Pancreas (tissue), 10 donors: ENCODE measurements around the gene ASPHD2. TPM values are rescaled to one million over a fixed set of nuclear protein-coding genes. Genes with fewer than 3 reads are reported as not detected.

Source experiments
- ATAC-seq, 4 donors: fragments of 200-7000 bp; cut with Tn5 transposase; one replicate each; pipeline versions ENCODE4 v1.8.0 to v1.9.1; 2020; ENCODE audit warnings: mild to moderate bottlenecking in 4 of 4, moderate library complexity in 4 of 4
- DNase-seq, 6 donors: peaks; one replicate each; pipeline ENCODE4 v3.0.0-alpha.2; 2020
- FAIRE-seq: peaks from 2 replicates; lab custom pipeline; 2012; peaks lifted over from hg19 to GRCh38; lab: Jason Lieb, UNC
- H3K27ac ChIP-seq, 4 donors: fragments of 200-600 bp; sonication (generic); 1 replicate in 3 of 4; 2 replicates in 1 of 4; pipeline versions ENCODE4 v1.5.0 to v1.8.0; 2020
- H3K27me3 ChIP-seq, 4 donors: fragments of 200-600 bp; one replicate each; pipeline ENCODE4 v1.8.0; 2021
- H3K36me3 ChIP-seq, 3 donors: fragments of 200-600 bp; sonication (generic) in 1 of 3; one replicate each; pipeline versions ENCODE4 v1.5.0 to v1.8.0; 2020 to 2021
- H3K4me1 ChIP-seq, 3 donors: fragments of 200-600 bp; one replicate each; pipeline ENCODE4 v1.8.0; 2021
- H3K4me3 ChIP-seq, 4 donors: fragments of 200-600 bp; sonication (generic) in 2 of 4; one replicate each; pipeline versions ENCODE4 v1.5.0 to v1.8.0; 2020 to 2021
- H3K9me3 ChIP-seq, 4 donors: fragments of 200-600 bp; one replicate each; pipeline ENCODE4 v1.8.0; 2021
- WGBS, 2 donors: extraction: QIAGEN DNeasy Blood & Tissue Kit; methylation state at CpG; one replicate each; pipeline ENCODE4 v1.1.7; 2013; 5-methylcytosine and 5-hydroxymethylcytosine counted together
- intact Hi-C, 3 donors: fragments of 100-400 bp; cut with DNase I; formaldehyde crosslinking; loops; one replicate each; pipeline versions ENCODE4 v1.11.1 to v1.14.2; 2022
- polyA plus RNA-seq, 2 donors: library from polyadenylated mRNA; stranded (reverse); fragments of 200-250 nt; gene quantifications; one replicate each; pipeline ENCODE4 v1.2.3, GENCODE V29; 2013
- total RNA-seq, 6 donors: library from RNA; stranded (reverse); fragmentation: NEBNext Ultra II Directional in 4 of 6; extraction: Animal tissue kit (Norgen Biotek cat#: 25700) in 4 of 6; gene quantifications; one replicate each; pipeline versions ENCODE4 v1.2.1 to v1.2.4, GENCODE V29; 2021 to 2023
- TF ChIP-seq, protein P1 (sequence below), 4 donors: fragments of 200-600 bp; sonication (generic) in 3 of 4; IDR thresholded peaks; one replicate each; pipeline versions ENCODE4 v1.5.0 to v1.8.0; 2021; ENCODE audit warnings: antibody characterized with exemption in 4 of 4
- donor health status: healthy with polysubstance abuse.
- donor health status: DM: no; HTN: no; CAD: no; lungs with moderate emphysema.
- donor health status: DM: no; HTN: no; CAD: no.
- donor health status: control.
- donor health status: control.
- donor health status: Bipolar disorder and iron deficiency.
- donor health status: DM: yes; HTN: yes; CAD: no.
- donor health status: DM: no; HTN: no; CAD: no.
- donor health status: DM: no; HTN: no; CAD: no.
- donor health status: DM: yes; HTN: yes; CAD: no.

The ASPHD2 gene
- total and polyA plus RNA-seq, 8 donors = 0.14 to 0.75 (median 0.28) TPM

DNA sequence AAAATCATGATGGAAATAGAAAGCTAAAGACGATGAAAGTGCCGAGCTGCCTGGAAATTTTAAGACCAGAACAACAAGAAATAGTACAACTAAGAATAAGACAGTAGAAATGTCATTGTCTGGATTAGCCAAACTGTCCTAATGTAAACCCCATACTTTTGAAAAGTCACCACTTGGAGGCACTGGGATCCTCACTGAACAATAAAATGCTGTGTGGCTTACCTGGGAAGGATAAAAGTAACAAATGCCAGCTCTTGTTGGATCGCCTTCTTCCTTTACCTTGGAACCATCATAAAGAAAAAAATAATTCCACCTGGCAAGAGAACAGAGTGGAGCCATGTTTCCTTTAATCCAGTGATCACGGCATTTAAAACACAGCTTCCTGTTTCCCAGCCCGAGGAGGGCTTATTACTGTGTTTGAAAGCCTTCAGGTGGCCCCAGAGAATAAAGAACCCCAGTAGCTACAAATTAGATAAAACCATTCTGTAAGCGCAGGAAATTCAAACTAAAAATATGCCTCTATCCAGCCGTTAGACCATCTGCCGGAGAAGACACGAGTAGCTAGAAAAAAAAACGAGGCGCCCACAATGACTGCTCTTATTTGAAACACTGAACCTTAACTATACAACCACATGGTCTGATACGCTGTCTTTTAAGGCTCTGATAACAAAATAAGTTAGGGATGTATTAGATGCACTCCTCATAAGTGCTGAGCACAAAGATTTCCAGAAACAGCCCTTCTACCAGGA lies 50.2 kb downstream of the ASPHD2 start:
- Histone ChIP-seq H3K27me3 (no peaks in the 10 kb centered on the region), H3K36me3 (peaks cover 0 to 13% (median 0%) of the 10 kb centered on the region in 3 donors), H3K4me3 (peak overlapping the region in 2 of 4 donors; percentile 22 to 26), H3K4me1 (peaks cover 9 to 31% (median 17%) of the 10 kb centered on the region in 3 donors), H3K27ac (peak overlapping the region; percentile 42 to 74 (median 57)), H3K9me3 (no peaks in the 10 kb centered on the region)
- 28 to 32% methylated on average over 12 of the region's 12 CpGs for WGBS, 2 donors
- no peak for DNase-seq
- ATAC-seq = peak in 2 of 4 donors; percentile 2 to 12
- intact Hi-C loops = no loop called here
- FAIRE-seq = no peak
- TF ChIP-seq, protein P1, sequence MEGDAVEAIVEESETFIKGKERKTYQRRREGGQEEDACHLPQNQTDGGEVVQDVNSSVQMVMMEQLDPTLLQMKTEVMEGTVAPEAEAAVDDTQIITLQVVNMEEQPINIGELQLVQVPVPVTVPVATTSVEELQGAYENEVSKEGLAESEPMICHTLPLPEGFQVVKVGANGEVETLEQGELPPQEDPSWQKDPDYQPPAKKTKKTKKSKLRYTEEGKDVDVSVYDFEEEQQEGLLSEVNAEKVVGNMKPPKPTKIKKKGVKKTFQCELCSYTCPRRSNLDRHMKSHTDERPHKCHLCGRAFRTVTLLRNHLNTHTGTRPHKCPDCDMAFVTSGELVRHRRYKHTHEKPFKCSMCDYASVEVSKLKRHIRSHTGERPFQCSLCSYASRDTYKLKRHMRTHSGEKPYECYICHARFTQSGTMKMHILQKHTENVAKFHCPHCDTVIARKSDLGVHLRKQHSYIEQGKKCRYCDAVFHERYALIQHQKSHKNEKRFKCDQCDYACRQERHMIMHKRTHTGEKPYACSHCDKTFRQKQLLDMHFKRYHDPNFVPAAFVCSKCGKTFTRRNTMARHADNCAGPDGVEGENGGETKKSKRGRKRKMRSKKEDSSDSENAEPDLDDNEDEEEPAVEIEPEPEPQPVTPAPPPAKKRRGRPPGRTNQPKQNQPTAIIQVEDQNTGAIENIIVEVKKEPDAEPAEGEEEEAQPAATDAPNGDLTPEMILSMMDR (IDR thresholded peaks at IDR 0.05) = no peak

DNA sequence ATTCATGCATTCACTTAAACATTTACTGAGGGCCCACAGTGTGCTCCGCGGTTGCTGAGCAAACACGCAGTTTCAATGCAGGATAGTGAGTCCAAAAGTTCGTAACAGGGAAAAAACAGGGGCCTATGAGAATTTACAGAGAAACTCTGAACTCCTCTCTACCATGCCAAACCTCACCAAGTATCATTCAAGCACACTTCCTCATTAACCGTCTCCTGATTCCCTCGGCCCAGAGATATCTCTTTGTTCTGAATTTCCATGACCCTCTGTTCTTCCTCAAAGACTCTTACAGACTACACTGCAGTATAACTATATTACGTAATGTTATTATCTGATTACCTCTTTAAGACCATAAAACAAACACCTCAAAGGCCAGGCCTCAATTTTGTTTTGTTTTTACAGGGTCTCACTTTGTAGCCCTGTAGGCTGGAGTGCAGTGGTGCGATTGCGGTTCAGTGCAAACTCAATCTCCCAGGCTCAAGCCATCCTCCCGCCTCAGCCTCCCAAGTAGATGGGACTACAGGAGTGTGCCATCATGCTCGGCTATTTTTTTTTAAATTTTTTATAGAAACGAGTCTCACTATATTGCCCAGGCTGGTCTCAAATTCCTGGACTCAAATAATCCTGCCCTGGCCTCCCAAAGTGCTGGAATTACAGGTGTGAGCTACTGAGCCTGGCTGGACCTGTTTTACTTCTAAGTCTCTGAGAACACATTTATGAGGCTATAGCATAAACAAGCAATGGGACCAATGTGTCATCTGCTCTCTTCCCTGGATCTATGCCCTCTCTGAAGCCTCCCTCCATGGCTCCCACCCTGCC lies 50.9 kb downstream of the ASPHD2 start:
- Histone ChIP-seq H3K27me3 (no peaks in the 10 kb centered on the region), H3K9me3 (no peaks in the 10 kb centered on the region), H3K4me1 (peaks cover 15 to 39% (median 17%) of the 10 kb centered on the region in 3 donors), H3K36me3 (peaks cover 0 to 13% (median 0%) of the 10 kb centered on the region in 3 donors), H3K4me3 (peak overlapping the region in 2 of 4 donors; percentile 22 to 26), H3K27ac (peak overlapping the region; percentile 42 to 74 (median 57))
- ATAC-seq (peak in 2 of 4 donors; percentile 20 to 25), DNase-seq (no peak), FAIRE-seq (no peak)
- TF ChIP-seq, protein P1 (IDR thresholded peaks at IDR 0.05) = no peak
- 31 to 34% methylated on average over 12 of the region's 12 CpGs for WGBS, 2 donors
- intact Hi-C loops = loop anchor here in 1 of 3 donors (10.0 kb wide), 1 partner anchor 175 kb away; the partner anchor contains the start of gene MIAT

DNA sequence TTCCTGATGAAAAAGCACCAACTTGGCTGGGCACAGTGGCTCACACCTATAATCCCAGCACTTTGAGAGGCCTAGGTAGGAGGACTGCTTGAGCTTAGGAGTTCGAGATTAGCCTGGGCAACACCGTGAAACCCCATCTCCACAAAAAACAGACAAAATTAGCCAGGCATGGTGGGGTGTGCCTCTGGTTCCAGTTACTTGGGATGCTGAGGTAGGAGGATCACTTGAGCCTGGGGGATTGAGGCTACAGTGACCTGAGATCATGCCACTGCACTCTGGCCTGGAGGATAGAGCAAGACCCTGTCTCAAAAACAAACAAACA lies 51.5 kb downstream of the ASPHD2 start:
- H3K27me3 ChIP-seq = no peaks in the 10 kb centered on the region
- no peaks in the 10 kb centered on the region for H3K9me3 ChIP-seq
- H3K4me3 ChIP-seq = no peak overlapping the region
- peak overlapping the region in 2 of 4 donors; percentile 71 to 74 for H3K27ac ChIP-seq
- H3K4me1 ChIP-seq = peaks cover 15 to 42% (median 17%) of the 10 kb centered on the region in 3 donors
- ATAC-seq = no peak
- no peak for FAIRE-seq
- intact Hi-C loops = loop anchor here in 1 of 3 donors (10.0 kb wide), 1 partner anchor 174 kb away; the partner anchor contains the start of gene MIAT
- H3K36me3 ChIP-seq = peaks cover 0 to 10% (median 0%) of the 10 kb centered on the region in 3 donors
- TF ChIP-seq, protein P1 (IDR thresholded peaks at IDR 0.05) = no peak
- 63 to 86% methylated on average over 2 of the region's 2 CpGs for WGBS, 2 donors
- no peak for DNase-seq

DNA sequence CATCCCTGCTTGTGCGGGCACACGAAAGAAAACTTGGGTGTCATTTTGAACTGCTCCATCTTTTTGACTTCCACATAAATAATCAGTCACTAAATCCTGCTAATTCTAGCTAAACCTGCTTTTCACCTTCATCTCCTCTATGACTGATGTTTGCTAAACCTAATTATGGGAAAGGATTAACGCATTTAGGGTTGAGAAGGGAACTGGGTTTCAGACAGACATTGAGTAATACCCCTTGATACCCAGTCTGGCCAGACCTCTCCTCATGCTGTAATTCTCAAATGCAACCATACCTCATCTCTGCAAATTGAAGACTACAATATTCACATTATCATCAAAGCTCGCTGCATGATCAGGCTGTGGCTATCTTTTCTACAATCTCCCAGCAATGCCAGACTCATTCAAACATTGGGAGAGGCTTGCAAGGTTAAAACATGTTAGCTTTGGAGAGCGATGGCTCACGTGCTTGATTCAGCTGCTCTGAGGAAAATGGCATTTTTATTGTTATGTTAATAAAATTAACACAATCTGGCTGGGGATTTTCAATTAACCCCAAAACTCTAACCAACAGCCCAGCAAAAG lies 52.1 kb downstream of the ASPHD2 start:
- WGBS, 2 donors = 53 to 55% methylated on average over 6 of the region's 6 CpGs
- FAIRE-seq = no peak
- ATAC-seq = no peak
- H3K4me3 ChIP-seq = no peak overlapping the region
- peaks cover 0 to 3% (median 0%) of the 10 kb centered on the region in 3 donors for H3K36me3 ChIP-seq
- peak overlapping the region in 1 of 4 donors; percentile 74 for H3K27ac ChIP-seq
- peaks cover 15 to 42% (median 17%) of the 10 kb centered on the region in 3 donors for H3K4me1 ChIP-seq
- DNase-seq = no peak
- intact Hi-C loops = loop anchor here in 1 of 3 donors (10.0 kb wide), 1 partner anchor 174 kb away; the partner anchor contains the start of gene MIAT
- TF ChIP-seq, protein P1 (IDR thresholded peaks at IDR 0.05) = no peak
- no peaks in the 10 kb centered on the region for H3K27me3 ChIP-seq
- H3K9me3 ChIP-seq = no peaks in the 10 kb centered on the region
